ENCODE data around the gene TRIO. TPM values are rescaled to one million over a fixed set of nuclear protein-coding genes. Genes with fewer than 3 reads are reported as not detected.

The TRIO gene
- polyA plus RNA-seq, 3 donors, result 104 to 124 (median 116) TPM

- DNase-seq (ENCODE audit: extremely low read depth in 1 of 11, low read depth in 9 of 11, low spot score in 4 of 11), result no peak
Measured at GRCh38 chr5:14400611-14401010, 257.5 kb downstream of the TRIO start.

GRCh38 chr5:14401639-14402038, 258.5 kb downstream of the TRIO start:
- DNase-seq (ENCODE audit: extremely low read depth in 1 of 11, low read depth in 9 of 11, low spot score in 4 of 11), result no peak

- no peak for DNase-seq (ENCODE audit: extremely low read depth in 1 of 11, low read depth in 9 of 11, low spot score in 4 of 11)
Measured at GRCh38 chr5:14402424-14402823, 259.3 kb downstream of the TRIO start.

- no peak for DNase-seq (ENCODE audit: extremely low read depth in 1 of 11, low read depth in 9 of 11, low spot score in 4 of 11)
Measured at GRCh38 chr5:14404780-14405179, 261.6 kb downstream of the TRIO start.

GRCh38 chr5:14405267-14405666, 262.1 kb downstream of the TRIO start:
- no peak for DNase-seq (ENCODE audit: extremely low read depth in 1 of 11, low read depth in 9 of 11, low spot score in 4 of 11)

- DNase-seq (ENCODE audit: extremely low read depth in 1 of 11, low read depth in 9 of 11, low spot score in 4 of 11), result no peak
Measured at GRCh38 chr5:14405706-14406553, 262.8 kb downstream of the TRIO start.

- no peak for DNase-seq (ENCODE audit: extremely low read depth in 1 of 11, low read depth in 9 of 11, low spot score in 4 of 11)
Measured at GRCh38 chr5:14406554-14406849, 263.4 kb downstream of the TRIO start.

GRCh38 chr5:14407051-14407450, 263.9 kb downstream of the TRIO start:
- no peak for DNase-seq (ENCODE audit: extremely low read depth in 1 of 11, low read depth in 9 of 11, low spot score in 4 of 11)

GRCh38 chr5:14407746-14408175, 264.6 kb downstream of the TRIO start:
- no peak for DNase-seq (ENCODE audit: extremely low read depth in 1 of 11, low read depth in 9 of 11, low spot score in 4 of 11)

- no peak for DNase-seq (ENCODE audit: extremely low read depth in 1 of 11, low read depth in 9 of 11, low spot score in 4 of 11)
Measured at GRCh38 chr5:14408969-14409586, 265.9 kb downstream of the TRIO start.

GRCh38 chr5:14410068-14410393, 266.9 kb downstream of the TRIO start:
- DNase-seq (ENCODE audit: extremely low read depth in 1 of 11, low read depth in 9 of 11, low spot score in 4 of 11), result no peak

- no peak for DNase-seq (ENCODE audit: extremely low read depth in 1 of 11, low read depth in 9 of 11, low spot score in 4 of 11)
Measured at GRCh38 chr5:14410394-14411201, 267.5 kb downstream of the TRIO start.

- DNase-seq (ENCODE audit: extremely low read depth in 1 of 11, low read depth in 9 of 11, low spot score in 4 of 11), result no peak
Measured at GRCh38 chr5:14411216-14411615, 268.1 kb downstream of the TRIO start.

- DNase-seq (ENCODE audit: extremely low read depth in 1 of 11, low read depth in 9 of 11, low spot score in 4 of 11), result no peak
Measured at GRCh38 chr5:14413331-14413750, 270.2 kb downstream of the TRIO start.

- DNase-seq (ENCODE audit: extremely low read depth in 1 of 11, low read depth in 9 of 11, low spot score in 4 of 11), result no peak
Measured at GRCh38 chr5:14414007-14414406, 270.9 kb downstream of the TRIO start.

GRCh38 chr5:14414656-14415023, 271.5 kb downstream of the TRIO start:
- no peak for DNase-seq (ENCODE audit: extremely low read depth in 1 of 11, low read depth in 9 of 11, low spot score in 4 of 11)

GRCh38 chr5:14415024-14415697, 272.0 kb downstream of the TRIO start:
- no peak for DNase-seq (ENCODE audit: extremely low read depth in 1 of 11, low read depth in 9 of 11, low spot score in 4 of 11)

- DNase-seq (ENCODE audit: extremely low read depth in 1 of 11, low read depth in 9 of 11, low spot score in 4 of 11), result no peak
Measured at GRCh38 chr5:14415698-14416074, 272.5 kb downstream of the TRIO start.

- DNase-seq (ENCODE audit: extremely low read depth in 1 of 11, low read depth in 9 of 11, low spot score in 4 of 11), result no peak
Measured at GRCh38 chr5:14416621-14417275, 273.6 kb downstream of the TRIO start.
